Spleen (tissue), 13 donors: ENCODE results near the gene SPATA22. TPM values are rescaled to one million over a fixed set of nuclear protein-coding genes. Genes with fewer than 3 reads are reported as not detected.
"Not testable (repeated sequence)": the region's sequence is repeated elsewhere in the genome, so short reads cannot be mapped to it uniquely, and the experiment has no call there.

ENCODE experiments used
- DNase-seq: peaks from one replicate; pipeline ENCODE4 v3.0.0-alpha.2; 2020
- H3K27ac ChIP-seq, 8 donors: fragments of 200-600 bp; sonication (generic) in 7 of 8; 1 replicate in 4 of 8; 2 replicates in 4 of 8; pipeline versions ENCODE4 v1.5.0 to v1.8.0; 2016 to 2021; ENCODE audit warnings: inconsistent platforms in 4 of 8, mild to moderate bottlenecking in 4 of 8, moderate library complexity in 1 of 8
- H3K27me3 ChIP-seq, 7 donors: fragments of 200-600 bp; sonication (generic) in 6 of 7; replicated peaks in 1 of 7; 1 replicate in 4 of 7; 2 replicates in 3 of 7; pipeline versions ENCODE4 v1.5.0 to v1.8.0; 2016 to 2021; ENCODE audit warnings: inconsistent platforms in 3 of 7, mild to moderate bottlenecking in 1 of 7
- H3K36me3 ChIP-seq, 6 donors: fragments of 200-600 bp; sonication (generic) in 5 of 6; 1 replicate in 4 of 6; 2 replicates in 2 of 6; pipeline versions ENCODE4 v1.5.0 to v1.8.0; 2016 to 2021; ENCODE audit warnings: inconsistent platforms in 2 of 6
- H3K4me1 ChIP-seq, 6 donors: fragments of 200-600 bp; sonication (generic) in 5 of 6; 1 replicate in 3 of 6; 2 replicates in 3 of 6; pipeline versions ENCODE4 v1.5.0 to v1.8.0; 2016 to 2021; ENCODE audit warnings: inconsistent platforms in 3 of 6
- H3K4me3 ChIP-seq, 8 donors: fragments of 200-600 bp; sonication (generic) in 7 of 8; 1 replicate in 4 of 8; 2 replicates in 4 of 8; pipeline versions ENCODE4 v1.5.0 to v1.8.0; 2016 to 2021; ENCODE audit warnings: inconsistent platforms in 4 of 8, mild to moderate bottlenecking in 4 of 8, moderate library complexity in 2 of 8
- H3K9me3 ChIP-seq, 8 donors: fragments of 200-600 bp; sonication (generic) in 7 of 8; 1 replicate in 4 of 8; 2 replicates in 4 of 8; pipeline versions ENCODE4 v1.5.0 to v1.8.0; 2016 to 2021; ENCODE audit warnings: inconsistent platforms in 4 of 8
- POLR2A ChIP-seq, 3 donors: fragments of 450-650 bp; IDR thresholded peaks; one replicate each; pipeline ENCODE4 v1.5.1; 2017; ENCODE audit warnings: antibody characterized with exemption in 3 of 3, mild to moderate bottlenecking in 1 of 3
- POLR2AphosphoS5 ChIP-seq, 3 donors: sonication (generic); formaldehyde crosslinking; IDR thresholded peaks; one replicate each; pipeline ENCODE4 v1.5.1; 2017; ENCODE audit warnings: antibody characterized with exemption in 3 of 3
- WGBS, 5 donors: extraction: QIAGEN DNeasy Blood & Tissue Kit in 3 of 5; methylation state at CpG; one replicate each; pipeline versions ENCODE4 v1.1.5 to v1.1.7; 2013 to 2018; 5-methylcytosine and 5-hydroxymethylcytosine counted together
- intact Hi-C: fragments of 100-400 bp; cut with DNase I; formaldehyde crosslinking; loops from one replicate; pipeline ENCODE4 v1.15.0; 2023; ENCODE audit warnings: low total_unique reads
- long read RNA-seq, 2 donors: transcript quantifications; one replicate each; lab custom pipeline, GENCODE V29; 2026
- polyA plus RNA-seq, 3 donors: library from polyadenylated mRNA; stranded (reverse); fragments of 200-250 nt; gene quantifications; one replicate each; pipeline ENCODE4 v1.2.1, GENCODE V29; 2013
- total RNA-seq, 7 donors: library from RNA; depleted of rRNA in 3 of 7; stranded (reverse); fragments of >200 nt in 3 of 7; fragmentation: NEBNext Ultra II Directional in 4 of 7; extraction: Animal tissue kit (Norgen Biotek cat#: 25700) in 4 of 7; gene quantifications; one replicate each; pipeline versions ENCODE4 v1.1.0 to v1.2.1, GENCODE V29; 2016 to 2021
- TF ChIP-seq, protein P1 (sequence below), 11 experiments: fragments of 200-600 bp in 7 of 11; fragments of 450-650 bp in 4 of 11; sonication (generic) in 4 of 11; IDR thresholded peaks in 8 of 11; conservative IDR thresholded peaks in 3 of 11; 1 replicate in 7 of 11; 2 replicates in 4 of 11; pipeline versions ENCODE4 v1.4.0 to v1.8.0; 2016 to 2021; ENCODE audit warnings: antibody characterized with exemption in 11 of 11, inconsistent platforms in 4 of 11, mild to moderate bottlenecking in 1 of 11
- donor health status: healthy with polysubstance abuse.
- donor health status: DM: no; HTN: no; CAD: no; lungs with moderate emphysema.
- donor health status: DM: no; HTN: no; CAD: no.
- donor health status: Bipolar disorder and iron deficiency.
- donor health status: healthy.
- donor health status: DM: no; HTN: no; CAD: no.
- donor health status: DM: yes; HTN: yes; CAD: no.

Gene SPATA22
- under 1 TPM in 1 of 7 donors, not detected in 6; 0.54 TPM for total RNA-seq
- under 1 TPM; 0.22 to 0.80 (median 0.24) TPM for polyA plus RNA-seq
- long read RNA-seq, donor 1: 0 reads
- long read RNA-seq, donor 2: 0 reads

DNA sequence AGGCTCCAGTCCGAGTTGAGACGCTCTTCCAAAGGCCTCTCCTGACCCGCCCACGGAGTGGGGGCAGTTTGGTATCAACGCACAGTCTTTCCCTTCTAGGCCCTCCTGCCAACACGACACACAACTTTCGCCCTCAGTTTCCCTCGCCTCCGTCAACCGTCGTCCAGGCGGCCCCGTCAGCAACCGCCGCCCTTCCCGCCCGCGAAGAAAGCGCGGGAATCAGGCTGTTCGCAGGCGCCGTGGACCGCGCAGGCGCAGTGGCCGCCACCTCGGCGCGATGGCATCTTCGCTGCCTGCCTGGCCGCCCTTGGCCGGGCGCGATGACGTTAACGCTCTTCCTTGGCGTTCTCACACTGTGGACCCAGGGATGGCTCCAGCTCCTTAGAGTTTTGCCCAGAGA is at the start of gene SPATA22:
Gene SPATA22 (minus strand): TSS at position 221 of the 400 bp plus-strand sequence. CDS start 2,494 bp downstream, outside the sequence.
- no peak within 1 kb of the TSS for H3K27ac ChIP-seq
- intact Hi-C loops: no loop called here
- TF ChIP-seq POLR2AphosphoS5 (IDR thresholded peaks at IDR 0.05) (no peak), POLR2A (IDR thresholded peaks at IDR 0.05) (no peak)
- TF ChIP-seq, protein P1, sequence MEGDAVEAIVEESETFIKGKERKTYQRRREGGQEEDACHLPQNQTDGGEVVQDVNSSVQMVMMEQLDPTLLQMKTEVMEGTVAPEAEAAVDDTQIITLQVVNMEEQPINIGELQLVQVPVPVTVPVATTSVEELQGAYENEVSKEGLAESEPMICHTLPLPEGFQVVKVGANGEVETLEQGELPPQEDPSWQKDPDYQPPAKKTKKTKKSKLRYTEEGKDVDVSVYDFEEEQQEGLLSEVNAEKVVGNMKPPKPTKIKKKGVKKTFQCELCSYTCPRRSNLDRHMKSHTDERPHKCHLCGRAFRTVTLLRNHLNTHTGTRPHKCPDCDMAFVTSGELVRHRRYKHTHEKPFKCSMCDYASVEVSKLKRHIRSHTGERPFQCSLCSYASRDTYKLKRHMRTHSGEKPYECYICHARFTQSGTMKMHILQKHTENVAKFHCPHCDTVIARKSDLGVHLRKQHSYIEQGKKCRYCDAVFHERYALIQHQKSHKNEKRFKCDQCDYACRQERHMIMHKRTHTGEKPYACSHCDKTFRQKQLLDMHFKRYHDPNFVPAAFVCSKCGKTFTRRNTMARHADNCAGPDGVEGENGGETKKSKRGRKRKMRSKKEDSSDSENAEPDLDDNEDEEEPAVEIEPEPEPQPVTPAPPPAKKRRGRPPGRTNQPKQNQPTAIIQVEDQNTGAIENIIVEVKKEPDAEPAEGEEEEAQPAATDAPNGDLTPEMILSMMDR (IDR thresholded peaks at IDR 0.05 in 8 of 11, conservative IDR thresholded peaks at IDR 0.05 in 3 of 11): no peak
- no peaks in the 10 kb centered on the region for H3K36me3 ChIP-seq
- no peak for DNase-seq
- peaks cover 0 to 3% (median 0%) of the 10 kb centered on the region in 8 donors for H3K9me3 ChIP-seq
- peaks cover 0 to 11% (median 0%) of the 10 kb centered on the region in 6 donors for H3K4me1 ChIP-seq
- WGBS, 5 donors: 92 to 98% (median 96%) methylated on average over 37 to 38 of the region's 38 CpGs
- H3K4me3 ChIP-seq: no peak within 1 kb of the TSS
- H3K27me3 ChIP-seq: no peaks in the 10 kb centered on the region

- intact Hi-C loops, H3K36me3 ChIP-seq, H3K4me3 ChIP-seq, H3K27me3 ChIP-seq, H3K27ac ChIP-seq, H3K9me3 ChIP-seq, DNase-seq, H3K4me1 ChIP-seq: not testable (repeated sequence)
- WGBS, 5 donors: 87 to 94% (median 88%) methylated on average over 4 of the region's 4 CpGs
Observed at GRCh38 chr17:3519472-3519871, 47.9 kb upstream of the SPATA22 start.

GRCh38 chr17:3514873-3515272 is 43.3 kb upstream of the SPATA22 start:
- TF ChIP-seq POLR2AphosphoS5 (IDR thresholded peaks at IDR 0.05) (no peak), POLR2A (IDR thresholded peaks at IDR 0.05) (no peak)
- TF ChIP-seq, protein P1 (IDR thresholded peaks at IDR 0.05 in 8 of 11, conservative IDR thresholded peaks at IDR 0.05 in 3 of 11): no peak
- intact Hi-C loops: no loop called here

GRCh38 chr17:3514167-3514566 is 42.5 kb upstream of the SPATA22 start:
- H3K4me1 ChIP-seq, intact Hi-C loops, DNase-seq, H3K36me3 ChIP-seq, H3K9me3 ChIP-seq, H3K27ac ChIP-seq, H3K27me3 ChIP-seq, H3K4me3 ChIP-seq: not testable (repeated sequence)
- WGBS, 5 donors: 91 to 94% (median 92%) methylated on average over 11 of the region's 11 CpGs

More at GRCh38 chr17:3514873-3515272, 43.3 kb upstream of the SPATA22 start:
- H3K9me3 ChIP-seq: no peaks in the 10 kb centered on the region
- H3K4me3 ChIP-seq: no peak overlapping the region
- no peak for DNase-seq
- H3K36me3 ChIP-seq: no peaks in the 10 kb centered on the region
- no peaks in the 10 kb centered on the region for H3K27me3 ChIP-seq
- no peaks in the 10 kb centered on the region for H3K4me1 ChIP-seq
- WGBS, 5 donors: 39 to 82% (median 67%) methylated on average over 9 of the region's 9 CpGs
- H3K27ac ChIP-seq: no peak overlapping the region

- DNase-seq: no peak
- TF ChIP-seq POLR2A (IDR thresholded peaks at IDR 0.05): no peak
- TF ChIP-seq, protein P1 (IDR thresholded peaks at IDR 0.05 in 8 of 11, conservative IDR thresholded peaks at IDR 0.05 in 3 of 11): no peak
- no peak for TF ChIP-seq POLR2AphosphoS5 (IDR thresholded peaks at IDR 0.05)
- H3K9me3 ChIP-seq: no peaks in the 10 kb centered on the region
- peak overlapping the region in 1 of 8 donors; percentile 37 for H3K27ac ChIP-seq
- WGBS, 5 donors: 82 to 94% (median 88%) methylated on average over 23 of the region's 23 CpGs
- no peaks in the 10 kb centered on the region for H3K4me1 ChIP-seq
- intact Hi-C loops: no loop called here
- no peaks in the 10 kb centered on the region for H3K27me3 ChIP-seq
- H3K36me3 ChIP-seq: no peaks in the 10 kb centered on the region
- H3K4me3 ChIP-seq: no peak overlapping the region
Observed at GRCh38 chr17:3513305-3514035, 41.9 kb upstream of the SPATA22 start.
